ENCODE results near the gene RPS15.

Gene RPS15

DNA sequence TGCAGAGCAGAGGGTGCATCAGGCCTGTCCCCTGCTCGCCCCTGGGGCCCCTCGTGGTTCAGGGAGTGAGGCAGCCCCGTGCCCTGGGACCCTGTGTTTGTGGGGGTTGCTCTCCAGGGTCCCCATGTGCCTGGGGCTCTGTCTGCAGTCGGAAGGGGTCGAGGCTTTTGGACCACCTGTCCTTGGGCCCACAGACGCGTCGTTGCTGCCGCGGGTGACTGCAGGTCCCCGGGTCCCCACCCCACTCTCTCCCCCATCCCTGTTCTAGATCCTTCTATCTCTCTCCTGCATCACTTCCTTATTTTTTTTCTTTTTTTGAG is 50.0 kb downstream of the RPS15 start:
- no peak for DNase-seq

DNA sequence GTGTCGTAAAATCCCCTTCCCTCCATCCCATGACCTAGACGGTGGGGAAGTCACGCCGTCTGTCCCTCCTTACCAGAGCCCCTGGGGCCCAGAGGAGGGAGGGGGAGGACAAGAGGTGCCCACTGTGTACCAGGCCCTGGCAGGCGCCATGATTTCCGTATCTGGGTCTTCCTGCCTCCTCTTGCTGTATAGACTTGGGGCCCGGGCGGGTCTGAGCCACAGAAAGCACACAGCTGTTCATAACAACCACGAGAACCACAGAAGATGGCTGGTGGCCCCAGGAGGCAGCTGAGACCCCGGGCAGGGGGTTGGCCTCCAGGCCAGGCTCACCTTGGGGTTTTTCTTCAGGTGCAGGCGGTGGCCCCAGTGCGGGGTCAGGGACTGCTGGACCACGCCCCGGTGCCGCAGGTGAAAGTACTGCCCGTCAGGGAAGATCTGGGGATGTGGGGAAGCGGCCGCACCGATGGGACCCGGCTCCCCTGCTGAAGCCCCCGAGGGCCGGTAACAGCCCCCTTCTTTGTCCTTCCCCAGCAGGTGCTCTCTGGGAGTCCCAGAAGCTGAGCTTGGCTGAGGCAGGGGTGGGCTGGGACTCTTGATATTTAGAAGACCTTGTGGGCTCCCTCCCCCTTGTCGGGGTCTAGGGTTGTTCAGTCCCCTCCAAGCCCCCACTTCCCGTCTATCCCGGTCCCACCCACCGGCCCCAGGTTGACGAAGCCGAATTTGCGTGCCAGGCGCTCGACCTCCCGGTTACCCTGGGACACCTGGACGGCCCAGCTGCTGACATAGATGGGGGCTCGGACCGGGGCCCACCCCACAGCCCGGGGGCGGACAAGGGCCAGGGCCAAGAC is 51.5 kb downstream of the RPS15 start:
- DNase-seq: no peak

All from stimulated activated CD4-positive, alpha-beta T cell treated with anti-CD3 and anti-CD28 coated beads, Interleukin-2, amount 100 ng/mL, for 24 hours (primary cell).